SKM-1 treated with dmso at 0.1 percent for 144 hours (cell line): Measurements from ENCODE around the gene GCGR.

Experiments
- DNase-seq: peaks from one replicate; lab custom pipeline; 2025; ENCODE audit not compliant: unreplicated experiment; lab: John Stamatoyannopoulos, UW

Gene GCGR

DNA sequence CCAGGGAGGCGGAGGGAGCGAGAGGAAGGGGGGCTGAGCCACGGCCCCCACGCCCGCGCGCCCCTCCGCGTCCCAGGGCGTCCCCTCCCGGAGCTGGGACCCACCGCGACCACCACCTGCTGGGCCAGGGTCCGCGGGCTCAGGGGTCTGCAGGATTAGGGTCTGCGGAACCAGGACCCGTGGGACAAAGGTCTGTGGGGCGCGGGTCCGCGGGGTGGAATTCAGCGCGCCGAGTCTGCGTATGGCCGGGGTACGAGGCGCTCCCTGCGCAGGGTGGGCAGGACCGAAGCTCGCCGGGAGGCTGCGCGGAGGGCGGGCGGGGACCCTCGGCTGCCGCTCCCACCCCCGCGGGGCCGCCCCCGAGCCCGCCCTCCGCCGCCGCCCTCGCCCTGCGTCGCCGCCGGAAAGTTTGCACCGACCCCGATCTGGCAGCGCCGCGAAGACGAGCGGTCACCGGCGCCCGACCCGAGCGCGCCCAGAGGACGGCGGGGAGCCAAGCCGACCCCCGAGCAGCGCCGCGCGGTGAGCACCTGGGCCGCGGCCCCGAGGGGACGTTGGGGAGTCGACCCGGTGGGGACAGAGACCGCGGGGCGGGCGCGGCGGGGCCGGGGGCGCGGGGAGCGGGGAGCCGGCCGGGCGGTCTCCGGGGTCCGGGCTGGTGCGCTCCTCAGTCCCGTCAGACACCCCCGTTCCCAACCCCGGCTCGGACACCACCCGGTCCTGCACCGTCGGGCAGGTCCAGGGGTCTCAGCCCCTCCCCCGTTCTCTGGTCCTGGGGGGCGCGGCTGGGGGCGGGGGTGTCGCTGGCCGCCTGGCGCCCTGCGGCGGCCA lies at the start of gene GCGR:
Gene GCGR, plus strand, starts transcription at position 423 of the 831 bp plus-strand sequence. CDS start 4,869 bp downstream, outside the sequence.
- no peak for DNase-seq

DNA sequence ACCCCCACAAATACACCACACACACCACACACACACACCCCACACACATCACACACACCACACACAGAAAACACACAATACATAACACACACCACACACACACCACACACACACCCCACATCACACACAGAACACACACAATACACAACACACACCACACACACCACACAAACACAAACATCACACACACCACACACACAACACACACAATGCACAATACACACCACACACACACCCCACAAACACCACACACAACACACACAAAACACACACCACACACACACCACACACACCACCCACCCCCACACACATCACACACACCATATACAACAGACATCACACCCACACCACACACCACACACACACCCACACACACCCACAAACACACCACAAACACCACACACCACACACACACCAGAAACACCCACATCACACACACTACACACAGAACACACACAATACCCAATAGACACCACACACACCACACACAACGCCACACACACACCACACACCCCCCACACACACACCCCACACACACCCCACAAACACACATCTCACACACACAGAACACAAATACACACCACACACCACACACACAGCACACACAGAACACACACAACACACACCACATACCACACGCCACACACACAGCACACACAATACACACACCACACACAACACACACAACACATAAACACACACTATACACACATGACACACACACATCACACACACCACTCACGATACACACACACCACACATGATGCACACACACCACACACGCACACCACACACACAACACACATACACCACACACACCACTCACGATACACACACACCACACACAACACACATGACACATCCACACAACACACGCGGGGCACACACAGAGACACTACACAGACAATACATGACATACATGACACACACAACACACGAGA lies 11.0 kb upstream of the GCGR start:
- DNase-seq, result no peak

DNA sequence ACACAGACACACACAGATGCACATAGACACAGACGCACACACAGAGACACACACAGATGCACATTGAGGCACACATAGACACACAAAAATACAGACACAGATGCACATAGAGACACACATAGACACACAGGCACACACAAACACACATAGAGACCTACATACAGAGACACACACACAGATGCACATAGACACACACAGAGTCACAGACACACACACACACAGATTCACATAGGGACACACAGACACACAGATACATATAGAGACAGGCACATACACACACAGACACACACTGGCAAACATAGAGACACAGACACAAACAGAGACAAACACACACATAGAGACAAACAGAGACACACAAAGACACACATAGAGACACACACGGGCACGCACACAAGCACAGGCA lies 9.9 kb upstream of the GCGR start:
- DNase-seq, result no peak

DNA sequence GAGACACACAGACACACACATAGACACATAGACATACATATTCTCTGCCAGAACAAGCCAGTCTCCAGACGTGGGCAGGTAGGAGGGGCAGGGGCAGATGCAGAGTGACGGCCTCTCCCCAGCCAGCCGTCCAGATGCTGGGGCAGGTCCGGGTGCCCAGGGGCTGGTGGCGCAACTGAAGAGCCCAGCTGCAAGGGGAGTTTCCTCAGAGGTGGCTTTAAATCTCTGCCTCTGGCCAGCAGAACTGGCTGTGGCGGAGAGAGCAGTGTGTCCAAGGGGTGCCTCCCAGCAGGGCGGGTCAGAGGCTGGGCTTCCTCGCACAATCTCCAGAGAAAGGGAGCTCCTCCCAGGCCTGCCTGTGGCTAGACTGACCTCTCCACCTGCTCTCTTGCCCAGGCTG lies 9.4 kb upstream of the GCGR start:
- no peak for DNase-seq

DNA sequence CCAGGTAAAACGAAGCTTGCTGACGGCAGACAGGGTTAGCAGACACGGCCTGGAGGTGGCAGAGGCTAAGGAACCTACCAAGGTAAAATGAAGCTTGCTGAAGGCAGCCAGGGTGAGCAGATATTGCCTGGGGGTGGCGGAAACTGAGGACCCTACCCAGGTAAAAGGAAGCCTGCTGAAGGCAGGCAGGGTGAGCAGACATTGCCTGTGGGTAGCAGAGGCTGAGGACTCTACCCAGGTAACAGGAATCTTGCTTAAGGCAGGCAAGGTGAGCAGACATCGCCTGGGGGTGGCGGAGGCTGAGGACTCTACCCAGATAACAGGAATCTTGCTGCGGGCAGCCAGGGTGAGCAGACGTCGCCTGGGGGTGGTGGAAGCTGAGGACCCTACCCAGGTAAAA lies 2.6 kb upstream of the GCGR start:
- DNase-seq, result no peak

DNA sequence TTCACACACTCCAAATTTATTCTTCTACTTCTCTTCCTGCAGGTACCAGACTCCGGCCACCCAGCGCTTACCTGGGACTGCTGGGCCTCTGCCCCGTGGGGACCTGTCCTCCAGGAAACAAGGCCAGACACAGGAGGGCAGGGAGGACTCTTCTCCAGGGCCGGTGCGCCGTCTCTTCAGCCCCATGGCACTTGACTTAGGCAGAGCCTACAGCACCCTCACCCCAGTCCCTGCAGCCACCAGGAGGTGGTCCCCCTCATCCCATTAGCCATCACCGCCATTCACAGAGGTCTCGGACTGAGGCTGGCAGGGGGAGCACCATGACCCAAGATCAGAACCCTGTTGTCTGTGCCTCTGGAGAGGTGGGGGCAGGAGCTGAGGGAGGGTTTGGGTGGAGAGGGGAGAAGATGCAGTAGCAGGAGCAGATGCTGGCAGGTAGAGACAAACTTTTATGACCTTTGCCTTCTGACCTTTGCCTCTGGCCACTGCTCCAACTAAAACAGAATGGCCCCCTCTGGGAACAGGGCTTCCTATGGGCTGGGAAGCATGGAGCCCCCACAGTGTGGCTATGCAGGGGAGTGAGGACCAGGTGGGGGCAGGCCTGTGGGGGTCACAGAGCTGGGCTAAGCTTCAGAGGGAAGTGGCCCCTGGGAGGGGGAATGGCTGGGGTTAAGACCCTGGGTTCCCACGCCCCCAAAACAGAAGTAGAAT lies 1.7 kb upstream of the GCGR start:
- no peak for DNase-seq

DNA sequence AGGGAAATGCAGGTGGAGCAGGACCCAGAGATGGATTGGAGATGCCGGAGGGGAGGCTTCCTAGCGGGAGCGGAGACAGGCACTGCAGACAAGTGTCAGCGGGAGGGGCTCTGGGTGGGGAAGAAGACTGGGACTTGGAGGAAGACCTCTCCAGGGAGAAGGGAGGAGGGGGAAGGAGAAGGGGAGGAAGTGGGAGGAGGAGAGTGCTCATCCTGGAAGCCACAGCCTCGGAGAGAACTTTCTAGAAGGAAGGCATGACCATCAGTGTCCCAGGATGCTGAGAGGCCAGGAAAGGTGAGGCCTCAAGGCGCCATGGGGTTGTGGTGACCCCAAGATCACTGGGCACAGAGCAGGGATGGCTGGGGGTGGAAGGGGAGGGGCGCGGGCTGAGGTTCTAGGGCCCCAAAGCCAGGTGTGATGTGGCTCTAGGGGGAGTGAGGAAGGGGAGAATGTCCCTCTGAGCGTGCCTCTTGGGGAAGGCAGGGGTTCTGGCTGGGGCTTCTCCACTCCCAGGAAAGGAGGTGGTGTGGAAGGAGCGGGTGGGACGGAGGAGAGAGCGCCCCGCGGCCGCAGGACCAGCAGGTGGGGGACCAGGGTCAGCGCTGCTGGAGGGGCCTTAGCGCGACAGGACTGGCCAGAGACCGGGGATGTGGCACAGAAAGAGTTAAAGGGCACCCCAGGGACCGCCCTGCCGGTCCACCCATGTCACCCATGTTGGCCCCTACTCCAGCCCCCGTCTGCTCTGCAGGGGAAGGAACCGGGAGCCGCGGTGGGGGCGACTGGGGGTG lies 900 bp upstream of the GCGR start:
- no peak for DNase-seq

DNA sequence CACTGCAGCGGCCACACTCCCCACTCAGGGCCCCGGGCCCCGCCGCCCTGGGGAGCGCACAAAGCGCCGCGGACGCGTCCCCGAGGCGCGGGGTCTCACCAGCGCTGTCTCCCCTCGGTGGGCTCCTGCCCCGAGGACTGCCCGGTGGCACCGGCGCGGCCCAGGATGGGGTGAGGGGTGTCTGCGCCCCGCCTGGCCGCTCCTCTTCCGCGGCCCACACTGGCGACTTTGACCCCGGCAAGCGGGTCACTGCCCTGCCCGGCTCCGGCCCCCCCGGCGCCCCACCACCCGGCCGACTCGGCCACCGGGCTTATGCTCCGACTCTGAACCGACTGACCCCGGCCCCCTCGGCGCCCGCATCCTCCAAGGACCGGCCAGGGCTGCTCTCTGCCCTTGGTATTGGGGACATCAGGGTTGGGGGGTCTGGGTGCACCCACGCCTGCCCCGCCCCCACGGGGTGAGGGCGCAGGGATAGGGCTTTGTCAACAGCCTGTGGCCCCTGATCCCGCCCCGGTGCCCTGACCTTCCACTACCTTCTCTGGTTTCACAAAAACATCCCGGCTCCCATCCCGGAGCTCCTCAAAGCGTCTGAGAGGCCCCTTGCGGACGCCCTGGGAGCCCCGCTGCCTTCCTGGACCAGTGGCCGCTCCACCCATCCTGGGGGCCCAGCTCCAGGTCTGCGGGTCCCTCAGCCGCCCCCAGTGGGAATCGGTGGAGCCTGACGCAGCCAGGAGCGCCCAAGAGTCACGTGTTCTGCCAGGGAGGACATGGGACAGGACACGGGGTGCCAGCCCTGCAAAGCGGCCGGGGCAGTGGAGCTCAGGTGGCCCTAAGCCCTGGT lies 829 bp downstream of the GCGR start:
- no peak for DNase-seq

DNA sequence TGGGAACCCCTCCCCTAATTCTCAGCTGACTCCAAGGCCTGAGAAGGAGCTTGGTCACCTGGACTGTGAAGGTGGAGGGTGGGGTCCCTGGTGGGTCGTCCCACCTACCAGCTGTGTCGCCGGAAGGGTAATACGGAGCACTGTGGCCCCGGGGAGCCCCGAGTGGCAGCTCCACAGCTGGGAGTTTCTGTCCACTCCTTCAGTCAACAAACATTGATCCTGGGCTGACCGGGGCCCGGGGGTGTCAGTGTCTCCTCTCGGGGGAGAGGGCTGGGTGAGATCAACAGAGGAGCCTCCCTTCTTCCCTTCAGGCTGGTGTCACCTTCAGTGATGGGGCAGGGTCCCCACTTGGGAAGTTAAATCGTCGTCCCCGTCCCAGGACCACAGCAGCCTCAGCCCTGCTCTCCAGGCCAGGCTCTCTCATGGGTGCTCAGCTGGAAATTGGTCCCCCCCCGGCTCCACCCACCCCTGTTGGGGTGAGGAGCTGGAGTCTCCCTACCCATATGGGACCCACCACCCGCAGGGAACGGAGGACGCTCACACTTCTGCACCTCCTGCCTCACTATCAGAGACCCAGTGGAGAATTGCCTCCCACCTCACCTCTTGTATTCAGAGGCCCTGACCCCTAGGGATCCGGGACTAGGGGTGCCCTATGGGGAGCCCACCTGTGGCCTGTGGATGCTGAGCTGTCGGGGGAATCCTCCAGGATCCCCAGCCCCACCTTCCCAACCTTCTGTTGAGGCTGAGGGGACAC lies 1.9 kb downstream of the GCGR start:
- no peak for DNase-seq

DNA sequence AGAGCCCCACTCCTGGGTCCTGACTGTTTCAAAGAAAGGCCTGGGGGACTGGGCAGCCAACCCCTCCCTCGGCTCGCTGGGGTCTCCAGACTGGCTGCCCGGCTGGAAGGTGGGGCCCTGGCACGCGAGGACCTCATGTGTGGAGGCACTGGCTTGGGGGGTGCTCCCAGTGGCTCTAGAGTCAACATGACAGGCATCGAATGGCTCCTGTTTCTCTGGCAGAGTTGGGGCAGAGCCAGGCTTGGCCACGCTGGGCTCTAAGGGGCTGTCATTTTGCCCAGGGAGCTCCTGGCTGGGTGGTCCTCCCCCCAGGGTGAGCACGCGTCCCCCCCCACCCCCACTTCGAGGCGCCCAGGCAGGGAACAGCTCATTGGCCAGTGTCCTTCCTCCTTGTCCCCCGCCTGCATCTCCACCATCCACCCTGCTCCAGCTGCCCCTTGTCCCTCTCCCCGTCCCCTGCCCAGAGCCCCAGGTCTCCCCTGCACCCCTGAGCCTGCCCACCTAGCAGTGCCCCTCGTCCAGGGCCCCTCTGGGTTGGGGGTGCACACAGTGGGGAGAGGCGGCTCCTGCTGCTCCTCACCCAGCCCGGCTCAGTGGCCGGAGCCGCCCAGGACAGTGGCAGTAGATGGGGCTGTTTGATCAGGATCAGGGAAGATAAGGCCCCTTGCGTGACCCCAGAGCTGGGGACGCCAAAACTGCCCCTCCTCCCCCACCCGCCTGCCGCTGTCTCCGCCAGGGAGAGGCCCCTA lies 2.7 kb downstream of the GCGR start:
- DNase-seq, result no peak

DNA sequence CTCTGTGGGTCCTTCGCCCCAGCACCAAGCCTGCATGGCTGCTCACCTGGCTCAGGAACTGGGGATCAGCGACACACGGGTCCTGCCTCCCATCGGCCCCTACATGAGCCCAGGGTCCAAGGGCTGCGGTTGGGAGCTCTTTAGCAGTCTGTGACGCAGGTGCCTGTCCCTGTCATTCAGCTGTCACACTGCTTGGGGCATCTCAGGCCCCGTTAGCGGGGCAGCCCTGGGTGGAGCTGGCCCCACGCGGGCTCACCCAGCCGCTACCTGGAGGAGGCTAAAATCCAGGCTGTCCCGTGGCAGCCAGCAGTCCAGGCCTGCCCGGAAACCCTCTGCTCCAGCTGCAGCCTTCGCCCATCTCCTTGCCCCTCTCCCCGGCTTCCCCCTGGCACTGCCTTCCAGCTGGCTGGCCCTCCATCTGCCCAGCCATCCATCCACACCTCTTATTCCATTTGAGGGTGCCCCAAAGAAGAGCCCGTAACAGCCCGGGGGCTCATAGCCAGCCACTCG lies 3.3 kb downstream of the GCGR start:
- no peak for DNase-seq

DNA sequence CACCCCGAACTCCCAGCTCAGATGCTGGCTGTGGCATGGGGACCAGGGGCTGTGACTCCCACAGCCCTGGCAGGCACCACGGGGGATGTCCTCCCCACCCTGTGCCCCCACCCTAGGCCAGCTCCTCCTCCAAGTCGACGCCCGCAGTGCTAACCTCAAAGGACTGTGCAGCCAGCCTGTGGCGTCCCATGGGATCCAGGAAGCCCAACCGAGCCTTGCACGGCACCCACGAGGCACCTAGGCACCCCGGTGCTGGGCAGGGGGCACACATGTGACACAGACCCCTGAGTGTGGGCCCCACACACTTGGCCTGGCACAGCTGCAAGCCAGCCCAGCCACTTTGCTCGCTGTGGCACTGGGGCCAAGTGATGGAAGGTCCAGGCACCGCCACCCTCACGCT lies 3.9 kb downstream of the GCGR start:
- no peak for DNase-seq

DNA sequence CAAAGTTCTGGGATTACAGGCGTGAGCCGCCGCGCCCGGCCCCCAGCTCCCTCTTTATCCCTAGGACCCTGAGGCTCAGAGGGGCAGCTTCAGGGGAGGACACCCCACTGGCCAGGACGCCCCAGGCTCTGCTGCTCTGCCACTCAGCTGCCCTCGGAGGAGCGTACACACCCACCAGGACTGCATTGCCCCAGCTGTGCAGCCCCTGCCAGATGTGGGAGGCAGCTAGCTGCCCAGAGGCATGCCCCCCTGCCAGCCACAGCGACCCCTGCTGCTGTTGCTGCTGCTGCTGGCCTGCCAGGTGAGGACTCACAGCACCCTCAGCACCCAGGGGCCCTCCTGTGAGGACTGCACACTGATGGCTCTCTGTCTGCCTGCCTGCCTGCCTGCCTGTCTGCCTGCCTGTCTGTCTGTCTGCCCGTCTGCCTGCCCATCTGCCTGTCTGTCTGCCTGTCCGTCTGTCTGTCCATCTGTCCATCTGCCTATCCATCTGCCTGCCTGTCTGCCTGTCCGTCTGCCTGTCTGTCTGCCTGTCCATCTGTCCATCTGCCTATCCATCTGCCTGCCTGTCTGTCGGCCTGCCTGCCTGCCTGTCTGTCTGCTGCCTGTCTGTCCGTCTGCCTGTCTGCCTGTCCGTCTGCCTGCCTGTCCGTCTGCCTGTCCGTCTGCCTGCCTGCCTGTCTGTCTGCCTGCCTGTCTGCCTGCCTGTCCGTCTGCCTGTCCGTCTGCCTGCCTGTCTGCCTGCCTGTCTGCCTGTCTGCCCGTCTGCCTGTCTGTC lies 5.0 kb downstream of the GCGR start:
- no peak for DNase-seq

DNA sequence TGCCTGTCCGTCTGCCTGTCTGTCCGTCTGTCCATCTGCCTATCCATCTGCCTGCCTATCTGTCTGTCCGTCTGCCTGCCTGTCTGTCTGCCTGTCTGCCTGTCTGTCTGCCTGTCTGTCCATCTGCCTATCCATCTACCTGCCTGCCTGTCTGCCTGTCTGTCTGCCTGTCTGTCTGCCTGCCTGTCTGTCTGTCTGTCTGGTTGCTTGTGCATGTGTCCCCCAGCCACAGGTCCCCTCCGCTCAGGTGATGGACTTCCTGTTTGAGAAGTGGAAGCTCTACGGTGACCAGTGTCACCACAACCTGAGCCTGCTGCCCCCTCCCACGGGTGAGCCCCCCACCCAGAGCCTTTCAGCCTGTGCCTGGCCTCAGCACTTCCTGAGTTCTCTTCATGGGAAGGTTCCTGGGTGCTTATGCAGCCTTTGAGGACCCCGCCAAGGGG lies 5.6 kb downstream of the GCGR start:
- no peak for DNase-seq

DNA sequence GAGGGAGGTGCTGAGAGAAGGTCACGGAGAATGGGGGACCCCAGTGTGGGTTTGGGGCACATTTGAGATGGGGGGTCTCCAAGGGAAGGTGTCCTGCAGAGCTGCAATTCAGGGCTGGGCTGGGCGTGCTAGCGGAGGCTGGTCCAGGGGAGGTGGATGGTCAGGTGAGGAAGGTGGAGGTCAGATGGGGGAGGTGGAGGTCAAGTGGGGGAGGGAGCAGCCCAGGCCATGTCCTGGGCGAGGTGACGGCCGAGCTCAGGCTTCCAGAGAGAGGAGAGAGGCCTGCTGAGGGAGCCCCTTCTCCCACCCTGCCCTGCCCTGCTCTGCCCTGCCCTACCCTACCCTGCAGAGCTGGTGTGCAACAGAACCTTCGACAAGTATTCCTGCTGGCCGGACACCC lies 6.5 kb downstream of the GCGR start:
- no peak for DNase-seq

DNA sequence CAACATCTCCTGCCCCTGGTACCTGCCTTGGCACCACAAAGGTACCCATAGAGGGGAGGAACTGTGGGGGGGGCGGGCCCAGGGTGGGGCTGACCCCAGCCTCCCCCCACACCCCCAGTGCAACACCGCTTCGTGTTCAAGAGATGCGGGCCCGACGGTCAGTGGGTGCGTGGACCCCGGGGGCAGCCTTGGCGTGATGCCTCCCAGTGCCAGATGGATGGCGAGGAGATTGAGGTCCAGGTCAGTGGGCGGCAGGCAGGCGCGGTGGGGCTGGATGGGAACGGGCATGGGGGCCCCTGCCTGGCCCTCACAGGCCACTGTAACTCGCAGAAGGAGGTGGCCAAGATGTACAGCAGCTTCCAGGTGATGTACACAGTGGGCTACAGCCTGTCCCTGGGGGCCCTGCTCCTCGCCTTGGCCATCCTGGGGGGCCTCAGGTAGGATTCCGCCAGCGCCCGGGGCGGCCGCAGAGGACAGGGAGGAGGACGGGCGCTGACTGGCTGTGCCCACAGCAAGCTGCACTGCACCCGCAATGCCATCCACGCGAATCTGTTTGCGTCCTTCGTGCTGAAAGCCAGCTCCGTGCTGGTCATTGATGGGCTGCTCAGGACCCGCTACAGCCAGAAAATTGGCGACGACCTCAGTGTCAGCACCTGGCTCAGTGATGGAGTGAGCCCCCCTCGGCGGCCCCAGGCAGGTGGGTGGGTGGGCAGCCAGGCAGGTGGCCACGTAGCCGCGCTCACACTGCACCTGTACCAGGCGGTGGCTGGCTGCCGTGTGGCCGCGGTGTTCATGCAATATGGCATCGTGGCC lies 7.1 kb downstream of the GCGR start:
- no peak for DNase-seq
